DND-41 (cell line): ENCODE results near the gene ANO2.

Experiments
- EZH2 ChIP-seq: IDR thresholded peaks from 3 replicates; pipeline ENCODE4 v1.6.1; 2012; ENCODE audit warnings: borderline replicate concordance, low read depth, mild to moderate bottlenecking, moderate library complexity, low read length, inconsistent platforms; ENCODE audit not compliant: severe bottlenecking
- TF ChIP-seq, protein P1 (sequence below): IDR thresholded peaks from 2 replicates; pipeline ENCODE4 v1.5.1; 2012; ENCODE audit warnings: borderline replicate concordance, low read length, moderate library complexity, mild to moderate bottlenecking; ENCODE audit not compliant: poor library complexity, severe bottlenecking; ENCODE audit errors: extremely low read depth

DNA sequence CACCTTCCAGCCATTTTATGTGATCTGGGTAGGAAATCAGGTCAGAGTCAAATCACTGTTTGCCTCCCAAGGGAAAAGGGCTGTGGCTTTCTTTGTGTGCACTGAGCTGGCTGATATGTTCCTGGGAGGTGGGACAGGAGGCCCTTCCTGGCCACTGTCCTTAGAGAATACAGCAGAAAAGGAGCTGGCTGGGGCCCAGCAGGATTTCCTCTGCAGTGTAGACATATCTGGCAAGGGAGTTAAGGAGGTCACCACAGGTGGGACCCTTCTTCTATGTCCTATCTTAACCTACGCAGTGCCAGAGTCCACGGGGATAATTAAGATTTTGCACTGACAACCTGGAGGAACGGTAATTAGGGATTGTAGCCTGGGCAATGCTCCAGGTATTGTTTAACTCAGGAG is 367.8 kb downstream of the ANO2 start:
- TF ChIP-seq, protein P1, sequence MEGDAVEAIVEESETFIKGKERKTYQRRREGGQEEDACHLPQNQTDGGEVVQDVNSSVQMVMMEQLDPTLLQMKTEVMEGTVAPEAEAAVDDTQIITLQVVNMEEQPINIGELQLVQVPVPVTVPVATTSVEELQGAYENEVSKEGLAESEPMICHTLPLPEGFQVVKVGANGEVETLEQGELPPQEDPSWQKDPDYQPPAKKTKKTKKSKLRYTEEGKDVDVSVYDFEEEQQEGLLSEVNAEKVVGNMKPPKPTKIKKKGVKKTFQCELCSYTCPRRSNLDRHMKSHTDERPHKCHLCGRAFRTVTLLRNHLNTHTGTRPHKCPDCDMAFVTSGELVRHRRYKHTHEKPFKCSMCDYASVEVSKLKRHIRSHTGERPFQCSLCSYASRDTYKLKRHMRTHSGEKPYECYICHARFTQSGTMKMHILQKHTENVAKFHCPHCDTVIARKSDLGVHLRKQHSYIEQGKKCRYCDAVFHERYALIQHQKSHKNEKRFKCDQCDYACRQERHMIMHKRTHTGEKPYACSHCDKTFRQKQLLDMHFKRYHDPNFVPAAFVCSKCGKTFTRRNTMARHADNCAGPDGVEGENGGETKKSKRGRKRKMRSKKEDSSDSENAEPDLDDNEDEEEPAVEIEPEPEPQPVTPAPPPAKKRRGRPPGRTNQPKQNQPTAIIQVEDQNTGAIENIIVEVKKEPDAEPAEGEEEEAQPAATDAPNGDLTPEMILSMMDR: no peak
- no peak for TF ChIP-seq EZH2
